HG02885 (cell line): ENCODE results near the gene RBBP7.
A peak's percentile ranks its signal among the peaks of the same experiment; 100 is the strongest.

Experiments used
- ATAC-seq: cut with Tn5 transposase; IDR thresholded peaks from one replicate; pipeline ENCODE4 v1.9.1; 2021; ENCODE audit warnings: mild to moderate bottlenecking; ENCODE audit not compliant: unreplicated experiment, poor library complexity

RBBP7 gene

GRCh38 chrX:16870095-16870861 is at the start of gene RBBP7:
Gene RBBP7 (minus strand): TSS chrX:16870362. CDS start chrX:16870053, 309 bp downstream.
- peak; percentile 83 for ATAC-seq

DNA sequence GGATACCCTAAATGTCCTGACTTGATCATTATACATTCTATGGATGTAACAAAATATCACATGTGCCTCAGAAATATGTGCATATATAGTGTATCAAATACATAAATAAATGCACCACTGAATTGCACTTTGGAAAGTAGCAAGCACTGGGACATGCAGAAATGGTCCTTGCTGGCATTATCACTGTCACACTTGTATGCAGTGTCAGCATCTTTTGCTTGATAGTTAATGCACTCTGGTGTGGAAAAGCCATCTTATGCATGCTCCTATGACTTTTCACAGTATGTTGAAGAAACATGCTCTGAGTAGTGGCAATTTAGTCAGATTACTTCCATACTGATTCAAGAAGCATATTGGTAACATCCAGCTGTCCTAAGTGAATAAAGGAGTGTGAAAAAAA is 48.8 kb upstream of the RBBP7 start:
- no peak for ATAC-seq

DNA sequence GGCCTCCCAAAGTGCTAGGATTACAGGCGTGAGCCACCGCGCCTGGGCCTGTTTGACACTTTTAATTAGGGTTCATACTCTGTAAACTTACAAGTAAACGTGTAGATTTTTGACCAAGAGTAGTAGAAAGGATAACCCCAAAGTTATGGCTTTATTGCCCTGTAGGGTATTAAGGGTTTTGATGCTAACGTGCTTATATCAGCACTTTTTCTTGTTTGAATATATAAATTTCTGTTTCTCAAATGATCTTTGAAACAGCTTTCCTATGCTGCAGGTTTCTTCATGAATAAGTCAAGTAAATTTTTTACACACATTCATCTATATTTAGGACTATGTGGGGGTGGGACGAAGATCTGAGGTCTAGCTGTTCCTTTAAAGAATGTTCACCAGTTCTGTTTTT is 47.0 kb upstream of the RBBP7 start:
- no peak for ATAC-seq

DNA sequence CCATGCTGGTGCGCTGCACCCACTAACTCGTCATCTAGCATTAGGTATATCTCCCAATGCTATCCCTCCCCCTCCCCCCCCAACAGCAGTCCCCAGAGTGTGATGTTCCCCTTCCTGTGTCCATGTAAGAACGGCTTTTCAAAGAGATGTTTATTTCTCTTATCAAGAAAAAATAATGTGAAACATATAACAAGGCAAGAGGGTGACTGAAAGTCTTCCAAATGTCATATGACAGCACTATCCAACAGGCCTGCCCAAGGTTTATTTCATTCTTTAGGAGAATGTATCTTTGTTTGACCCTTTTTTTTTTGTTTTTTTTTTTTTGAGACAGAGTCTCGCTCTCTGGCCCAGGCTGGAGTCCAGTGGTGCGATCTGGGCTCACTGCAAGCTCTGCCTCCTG is 46.4 kb upstream of the RBBP7 start:
- ATAC-seq: no peak

DNA sequence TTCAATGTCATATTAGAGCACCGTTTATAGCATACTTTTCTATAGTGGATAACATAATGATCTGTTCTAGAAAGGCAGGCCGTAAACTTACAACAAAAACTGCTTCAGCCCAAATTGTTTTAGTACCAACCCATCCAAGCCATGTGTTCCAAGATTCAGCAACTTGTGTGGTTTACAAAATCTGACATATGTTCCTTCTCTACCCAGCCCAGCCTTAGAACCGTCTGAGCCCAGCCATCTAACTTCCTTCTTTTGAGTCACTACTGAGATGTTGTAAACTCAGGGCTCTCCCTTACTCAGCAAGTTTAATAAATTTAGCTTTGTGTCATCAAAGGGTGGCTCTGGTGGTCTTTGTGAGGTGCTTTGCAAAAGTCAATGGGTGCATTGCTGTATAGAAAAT is 43.9 kb upstream of the RBBP7 start:
- ATAC-seq: no peak

- no peak for ATAC-seq
Observed at GRCh38 chrX:16910376-16910775, 40.2 kb upstream of the RBBP7 start.

GRCh38 chrX:16903274-16904022 is 33.3 kb upstream of the RBBP7 start:
- ATAC-seq: peak; percentile 66

GRCh38 chrX:16897445-16897844 is 27.3 kb upstream of the RBBP7 start:
- no peak for ATAC-seq

DNA sequence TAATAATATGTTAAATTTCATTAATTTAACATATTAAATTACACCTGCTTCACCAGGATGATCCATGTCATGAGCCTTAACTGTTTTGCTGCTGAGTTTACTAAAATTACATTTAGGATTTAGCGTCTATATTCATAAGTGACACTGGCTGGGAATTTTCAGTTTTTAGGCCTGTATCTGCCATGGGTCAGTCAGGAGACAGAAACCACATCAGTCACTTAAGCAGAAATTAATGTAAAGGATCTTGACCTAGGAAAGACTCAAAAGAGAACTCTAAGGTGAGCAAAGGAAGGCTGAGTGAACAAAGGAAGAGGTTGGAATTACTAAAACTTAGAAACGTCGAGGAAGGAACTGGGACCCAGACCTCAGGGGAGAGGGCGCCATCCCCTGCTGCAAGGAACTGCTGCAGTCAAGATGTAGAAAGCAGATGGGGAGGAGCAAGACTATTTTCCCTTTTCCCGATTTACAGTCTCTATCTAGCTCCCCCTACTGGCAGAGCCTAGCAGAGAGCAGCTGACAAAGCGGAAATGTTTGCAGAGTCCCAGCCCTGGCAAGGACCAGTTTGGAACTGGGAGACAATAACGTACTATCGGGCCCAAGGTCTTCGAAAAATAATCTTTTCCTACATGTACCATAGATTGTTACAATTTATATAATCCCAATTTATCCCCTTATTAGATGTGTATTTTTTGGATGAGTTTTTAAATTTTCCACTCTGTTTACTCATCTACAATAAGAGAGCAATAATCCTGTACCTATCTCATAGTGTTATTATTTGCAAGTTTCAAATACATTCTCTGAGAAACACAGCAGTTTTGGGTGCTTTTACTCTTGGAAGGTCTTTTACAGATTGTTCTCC is 22.6 kb upstream of the RBBP7 start:
- ATAC-seq: peak; percentile 92

DNA sequence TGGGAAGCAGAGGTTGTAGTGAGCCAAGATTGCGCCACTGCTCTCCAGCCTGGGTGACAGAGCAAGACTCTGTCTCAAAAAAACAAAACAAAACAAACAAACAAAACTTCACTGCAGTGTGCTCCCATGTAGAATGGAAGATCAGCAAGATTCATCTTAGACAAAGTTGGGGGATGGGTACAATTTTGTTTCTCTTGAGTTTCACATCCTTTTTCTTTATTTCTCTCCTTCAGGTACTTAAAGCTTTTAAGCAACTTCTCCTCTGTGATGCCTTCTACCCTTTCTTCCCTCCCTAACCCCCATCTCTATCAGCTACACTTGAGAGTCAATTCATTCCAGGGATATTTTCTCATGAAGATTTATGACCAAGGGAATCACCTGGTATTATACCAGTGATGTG is 15.5 kb upstream of the RBBP7 start:
- ATAC-seq: no peak

- no peak for ATAC-seq
Observed at GRCh38 chrX:16883487-16883804, 13.3 kb upstream of the RBBP7 start.

GRCh38 chrX:16882702-16883486 is 12.7 kb upstream of the RBBP7 start:
- ATAC-seq: peak; percentile 77

GRCh38 chrX:16882169-16882568 is 12.0 kb upstream of the RBBP7 start:
- ATAC-seq: no peak

- no peak for ATAC-seq
Observed at GRCh38 chrX:16876696-16877095, 6.5 kb upstream of the RBBP7 start.

- ATAC-seq: no peak
Observed at GRCh38 chrX:16874458-16875095, 4.4 kb upstream of the RBBP7 start.

DNA sequence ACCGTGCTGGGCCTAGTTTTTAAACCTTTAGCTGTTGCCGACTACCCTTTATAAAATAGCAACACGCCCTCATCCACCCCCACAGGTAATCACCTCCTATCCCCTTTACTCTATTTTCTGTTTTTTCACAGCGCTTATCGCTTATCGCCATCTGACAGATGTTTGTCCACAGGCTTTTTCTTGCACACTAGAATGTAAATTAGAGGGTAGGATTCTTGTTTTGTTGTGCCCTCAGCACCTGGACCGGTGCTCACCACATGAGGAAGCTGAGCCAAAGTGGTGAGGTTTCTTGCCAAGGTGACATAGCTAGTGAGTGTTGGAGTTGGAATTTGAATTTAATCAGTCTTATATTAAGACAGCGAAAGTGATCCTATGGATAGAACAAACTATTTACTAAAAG is 2.9 kb upstream of the RBBP7 start:
- ATAC-seq: no peak

DNA sequence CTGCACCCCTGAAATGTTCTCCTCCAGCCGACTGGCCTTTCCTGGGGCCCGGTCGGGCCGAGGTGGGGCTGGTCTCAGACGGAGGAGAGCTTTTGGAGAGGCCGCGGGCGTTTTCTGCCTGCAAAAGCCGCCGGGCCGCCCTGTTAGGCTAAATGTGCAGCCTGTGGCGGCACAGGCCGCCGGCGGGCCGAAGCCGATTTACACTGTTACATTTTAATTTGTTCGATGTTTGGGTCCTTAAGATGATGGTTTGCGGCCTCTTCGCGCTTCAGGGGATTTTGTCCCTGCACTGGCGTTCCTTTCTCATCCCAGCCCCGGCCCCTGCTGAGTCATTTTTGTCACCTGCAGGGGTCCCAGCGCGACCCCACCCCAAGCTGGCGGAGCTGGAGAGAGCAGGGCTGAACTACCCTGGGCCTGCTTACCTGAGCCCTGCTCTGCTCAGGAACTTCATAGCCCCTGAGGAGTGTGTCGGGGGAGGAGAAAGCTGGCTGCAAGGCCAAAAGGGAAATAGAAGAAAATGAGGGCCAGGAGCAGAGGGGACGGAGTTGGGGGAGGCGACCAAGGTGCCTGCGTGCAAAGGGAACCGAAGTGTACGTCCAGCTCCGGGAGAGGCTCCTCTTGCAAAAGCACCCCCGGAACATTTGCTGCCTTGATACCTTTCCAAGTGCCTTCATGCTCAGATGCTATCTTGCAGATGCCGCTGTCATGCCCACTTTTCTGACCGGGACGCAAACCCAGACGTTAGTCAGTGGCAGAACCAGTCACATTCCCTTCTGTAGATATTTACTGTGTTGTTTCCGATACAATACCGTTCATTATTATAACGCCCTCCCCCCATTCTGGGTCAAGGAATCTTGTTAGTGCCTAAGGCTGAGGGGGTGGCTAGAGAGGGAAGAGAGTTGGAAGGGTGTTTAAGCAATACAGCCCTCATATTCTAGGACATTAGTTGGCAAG is 977 bp upstream of the RBBP7 start:
- no peak for ATAC-seq

- peak; percentile 52 for ATAC-seq
Observed at GRCh38 chrX:16869393-16870094, 618 bp downstream of the RBBP7 start.
